Measurements from ENCODE around the gene IL17C. TPM values are rescaled to one million over a fixed set of nuclear protein-coding genes. Genes with fewer than 3 reads are reported as not detected.
"Not testable (repeated sequence)": the region's sequence is repeated elsewhere in the genome, so short reads cannot be mapped to it uniquely, and the experiment has no call there.

The IL17C gene
- total and polyA plus RNA-seq, 9 donors, result not detected

DNA sequence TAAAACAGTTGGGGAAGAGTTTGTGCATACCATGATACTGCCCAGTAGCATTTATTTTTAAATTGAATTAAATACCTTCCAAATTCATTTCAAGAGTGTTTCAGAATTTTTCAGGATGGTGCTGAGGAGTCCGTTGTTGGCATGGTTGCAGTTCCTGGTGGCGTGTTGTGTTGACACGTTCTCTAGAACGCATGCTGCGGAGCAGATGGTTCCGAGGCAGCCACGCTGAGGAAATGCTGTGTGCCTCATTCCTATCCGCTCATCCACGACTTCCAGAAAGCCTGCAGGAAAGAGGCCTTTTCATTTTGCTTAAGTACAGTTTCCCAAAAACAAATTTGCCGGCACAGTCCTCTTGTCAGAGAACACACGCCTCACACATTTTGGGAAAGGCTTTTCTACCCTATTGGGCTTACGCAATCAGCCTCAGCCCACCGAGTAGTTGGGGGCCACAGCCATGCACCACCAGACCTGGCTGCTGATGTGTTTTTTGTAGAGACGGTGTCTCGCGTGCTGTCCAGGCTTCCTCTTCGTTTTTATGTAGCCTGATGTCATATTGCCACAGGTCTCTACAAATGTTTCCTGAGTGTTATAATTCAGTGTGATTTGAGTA, 32.1 kb upstream of the IL17C start:
- H3K27ac ChIP-seq, result no peak overlapping the region
- no peak for TF ChIP-seq POLR2A (IDR thresholded peaks at IDR 0.05)
- no peak for TF ChIP-seq EP300 (IDR thresholded peaks at IDR 0.05)
- TF ChIP-seq, protein P1, sequence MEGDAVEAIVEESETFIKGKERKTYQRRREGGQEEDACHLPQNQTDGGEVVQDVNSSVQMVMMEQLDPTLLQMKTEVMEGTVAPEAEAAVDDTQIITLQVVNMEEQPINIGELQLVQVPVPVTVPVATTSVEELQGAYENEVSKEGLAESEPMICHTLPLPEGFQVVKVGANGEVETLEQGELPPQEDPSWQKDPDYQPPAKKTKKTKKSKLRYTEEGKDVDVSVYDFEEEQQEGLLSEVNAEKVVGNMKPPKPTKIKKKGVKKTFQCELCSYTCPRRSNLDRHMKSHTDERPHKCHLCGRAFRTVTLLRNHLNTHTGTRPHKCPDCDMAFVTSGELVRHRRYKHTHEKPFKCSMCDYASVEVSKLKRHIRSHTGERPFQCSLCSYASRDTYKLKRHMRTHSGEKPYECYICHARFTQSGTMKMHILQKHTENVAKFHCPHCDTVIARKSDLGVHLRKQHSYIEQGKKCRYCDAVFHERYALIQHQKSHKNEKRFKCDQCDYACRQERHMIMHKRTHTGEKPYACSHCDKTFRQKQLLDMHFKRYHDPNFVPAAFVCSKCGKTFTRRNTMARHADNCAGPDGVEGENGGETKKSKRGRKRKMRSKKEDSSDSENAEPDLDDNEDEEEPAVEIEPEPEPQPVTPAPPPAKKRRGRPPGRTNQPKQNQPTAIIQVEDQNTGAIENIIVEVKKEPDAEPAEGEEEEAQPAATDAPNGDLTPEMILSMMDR (IDR thresholded peaks at IDR 0.05), result no peak
- no peaks in the 10 kb centered on the region for H3K9me3 ChIP-seq
- intact Hi-C loops (cut with DNase I), result no loop called here
- WGBS, 3 donors, result 86 to 90% (median 89%) methylated on average over 17 of the region's 17 CpGs
- H3K4me3 ChIP-seq, result no peak overlapping the region
- no peaks in the 10 kb centered on the region for H3K4me1 ChIP-seq (ENCODE audit: insufficient read depth)
- no peaks in the 10 kb centered on the region for H3K36me3 ChIP-seq
- no peaks in the 10 kb centered on the region for H3K27me3 ChIP-seq
- DNase-seq, result no peak

GRCh38 chr16:88608076-88608475, 30.3 kb upstream of the IL17C start:
- H3K4me1 ChIP-seq (ENCODE audit: insufficient read depth), result no peaks in the 10 kb centered on the region
- no peak for TF ChIP-seq EP300 (IDR thresholded peaks at IDR 0.05)
- TF ChIP-seq, protein P1 (IDR thresholded peaks at IDR 0.05), result no peak
- TF ChIP-seq POLR2A (IDR thresholded peaks at IDR 0.05), result no peak
- H3K27ac ChIP-seq, result no peak overlapping the region
- H3K4me3 ChIP-seq, result no peak overlapping the region
- no peaks in the 10 kb centered on the region for H3K9me3 ChIP-seq
- 89 to 92% (median 90%) methylated on average over 6 of the region's 6 CpGs for WGBS, 3 donors
- no peak for DNase-seq
- H3K36me3 ChIP-seq, result no peaks in the 10 kb centered on the region
- no peaks in the 10 kb centered on the region for H3K27me3 ChIP-seq
- intact Hi-C loops (cut with DNase I), result no loop called here

DNA sequence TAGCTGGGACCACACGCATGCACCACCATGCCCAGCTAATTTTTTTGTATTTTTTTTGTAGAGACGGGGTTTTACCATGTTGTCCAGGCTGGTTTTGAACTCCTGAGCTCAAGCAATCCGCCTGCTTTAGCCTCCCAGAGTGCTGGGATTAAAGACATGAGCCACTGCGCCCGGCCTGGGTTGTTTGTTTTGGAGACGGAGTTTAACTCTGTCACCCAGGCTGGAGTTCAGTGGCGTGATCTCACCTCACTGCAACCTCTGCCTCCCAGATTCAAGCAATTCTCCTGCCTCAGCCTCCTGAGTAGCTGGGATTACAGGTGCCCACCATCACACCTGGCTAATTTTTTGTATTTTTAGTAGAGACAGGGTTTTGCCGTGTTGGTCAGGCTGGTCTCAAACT, 28.9 kb upstream of the IL17C start:
- not testable (repeated sequence) for H3K4me3 ChIP-seq, DNase-seq

GRCh38 chr16:88610080-88610479, 28.3 kb upstream of the IL17C start:
- no peak overlapping the region for H3K4me3 ChIP-seq
- WGBS, 3 donors, result 84 to 86% (median 85%) methylated on average over 6 of the region's 6 CpGs
- H3K4me1 ChIP-seq (ENCODE audit: insufficient read depth), result peaks cover 10% of the 10 kb centered on the region
- TF ChIP-seq EP300 (IDR thresholded peaks at IDR 0.05) (no peak), POLR2A (IDR thresholded peaks at IDR 0.05) (no peak)
- intact Hi-C loops (cut with DNase I), result no loop called here
- no peak overlapping the region for H3K27ac ChIP-seq
- DNase-seq, result no peak
- H3K27me3 ChIP-seq, result no peaks in the 10 kb centered on the region
- H3K36me3 ChIP-seq, result no peaks in the 10 kb centered on the region
- no peaks in the 10 kb centered on the region for H3K9me3 ChIP-seq

More for the DNA sequence above, 28.9 kb upstream of the IL17C start:
- H3K9me3 ChIP-seq; H3K36me3 ChIP-seq; H3K27ac ChIP-seq; H3K4me1 ChIP-seq (ENCODE audit: insufficient read depth); H3K27me3 ChIP-seq; intact Hi-C loops (cut with DNase I): not testable (repeated sequence)
- 95 to 98% (median 95%) methylated on average over 8 of the region's 8 CpGs for WGBS, 3 donors

- 81 to 83% (median 82%) methylated on average over 49 of the region's 49 CpGs for WGBS, 3 donors
- H3K4me1 ChIP-seq (ENCODE audit: insufficient read depth), result peaks cover 13% of the 10 kb centered on the region
- TF ChIP-seq EP300 (IDR thresholded peaks at IDR 0.05) (no peak), POLR2A (IDR thresholded peaks at IDR 0.05) (no peak)
- TF ChIP-seq, protein P1 (IDR thresholded peaks at IDR 0.05), result no peak
Observed at GRCh38 chr16:88610909-88611812, 27.2 kb upstream of the IL17C start.

More at GRCh38 chr16:88610909-88611812, 27.2 kb upstream of the IL17C start:
- Histone ChIP-seq H3K27me3 (no peaks in the 10 kb centered on the region), H3K27ac (no peak overlapping the region), H3K36me3 (no peaks in the 10 kb centered on the region), H3K9me3 (no peaks in the 10 kb centered on the region), H3K4me3 (no peak overlapping the region)
- DNase-seq, result no peak
- intact Hi-C loops (cut with DNase I), result no loop called here

Data from ovary (tissue), 9 donors.